GM21515 (cell line): ENCODE results near the gene ADIPOR2.
"Not testable (repeated sequence)": the region's sequence is repeated elsewhere in the genome, so short reads cannot be mapped to it uniquely, and the experiment has no call there.

ENCODE experiments used
- ATAC-seq: cut with Tn5 transposase; IDR thresholded peaks from one replicate; pipeline ENCODE4 v1.9.1; 2021; ENCODE audit not compliant: unreplicated experiment

The ADIPOR2 gene

DNA sequence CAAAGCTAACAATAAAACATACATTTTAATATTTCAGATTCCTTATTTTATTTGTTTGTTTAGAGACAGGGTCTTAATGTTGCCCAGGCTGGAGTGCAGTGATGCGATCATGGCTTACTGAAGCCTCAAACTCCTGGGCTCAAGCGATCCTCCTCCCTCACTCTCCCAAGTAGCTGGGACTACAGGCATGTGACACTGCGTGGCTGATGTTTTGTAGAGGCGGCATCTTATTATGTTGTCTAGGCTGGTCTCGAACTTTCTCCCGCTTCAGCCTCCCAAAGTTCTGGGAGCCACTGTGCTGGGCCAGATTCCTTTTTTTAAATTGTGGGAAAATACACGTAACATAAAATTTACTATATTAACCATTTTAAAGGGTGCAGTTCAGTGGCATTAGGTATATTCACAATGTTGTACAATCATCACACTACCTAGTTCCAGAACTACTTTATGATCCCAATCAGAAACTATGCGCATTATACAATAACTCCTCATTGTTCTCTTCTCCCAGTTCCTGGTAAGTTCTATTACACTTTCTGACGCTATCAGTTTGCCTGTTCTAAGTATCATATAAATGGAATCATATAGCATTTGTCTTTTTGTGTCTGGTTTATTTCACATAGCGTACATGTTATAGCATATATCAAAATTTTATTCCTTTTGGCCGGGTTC lies 40.3 kb downstream of the ADIPOR2 start:
- ATAC-seq, result no peak

DNA sequence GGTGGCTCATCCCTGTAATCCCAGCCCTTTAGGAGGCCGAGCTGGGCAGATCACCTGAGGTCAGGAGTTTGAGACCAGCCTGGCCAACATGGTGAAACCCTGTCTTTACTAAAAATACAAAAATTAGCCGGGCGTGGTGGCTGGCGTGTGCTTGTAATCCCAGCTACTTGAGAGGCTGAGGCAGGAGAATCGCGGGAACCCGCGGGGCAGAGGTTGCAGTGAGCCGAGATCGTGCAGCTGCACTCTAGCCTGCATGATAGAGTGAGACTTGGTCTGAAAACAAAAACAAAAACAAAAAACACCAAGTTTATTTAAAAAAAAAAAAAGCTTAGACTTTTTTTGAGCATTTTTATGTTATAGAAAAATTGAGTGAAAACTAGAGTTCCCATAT lies 40.8 kb downstream of the ADIPOR2 start:
- not testable (repeated sequence) for ATAC-seq

DNA sequence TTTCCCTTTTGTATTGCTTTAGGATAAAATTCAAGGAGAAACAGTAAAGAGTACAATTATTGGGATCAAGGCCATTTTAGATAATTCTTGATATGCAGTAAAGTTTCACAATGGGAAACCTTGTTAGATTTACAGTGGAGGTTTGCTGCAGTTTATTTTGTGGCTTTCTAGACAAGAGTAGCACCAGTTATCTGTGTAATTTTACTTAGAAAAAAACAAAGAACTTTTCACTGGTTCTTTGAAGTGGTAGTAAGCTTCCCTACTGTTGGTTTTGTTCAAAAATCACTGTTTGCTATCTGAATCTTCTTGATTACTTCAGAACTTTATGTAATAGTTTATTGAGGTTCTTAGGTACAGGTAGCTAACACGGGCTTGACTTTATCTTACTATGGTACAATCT lies 42.0 kb downstream of the ADIPOR2 start:
- no peak for ATAC-seq

DNA sequence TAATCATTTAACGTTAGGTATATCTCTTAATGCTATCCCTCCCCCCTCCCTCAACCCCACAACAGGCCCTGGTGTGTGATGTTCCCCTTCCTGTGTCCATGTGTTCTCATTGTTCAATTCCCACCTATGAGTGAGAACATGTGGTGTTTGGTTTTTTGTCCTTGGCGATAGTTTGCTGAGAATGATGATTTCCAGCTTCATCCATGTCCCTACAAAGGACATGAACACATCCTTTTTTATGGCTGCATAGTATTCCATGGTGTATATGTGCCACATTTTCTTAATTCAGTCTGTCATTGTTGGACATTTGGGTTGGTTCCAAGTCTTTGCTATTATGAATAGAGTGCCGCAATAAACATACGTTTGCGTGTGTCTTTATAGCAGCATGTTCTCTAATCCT lies 42.8 kb downstream of the ADIPOR2 start:
- ATAC-seq, result not testable (repeated sequence)

DNA sequence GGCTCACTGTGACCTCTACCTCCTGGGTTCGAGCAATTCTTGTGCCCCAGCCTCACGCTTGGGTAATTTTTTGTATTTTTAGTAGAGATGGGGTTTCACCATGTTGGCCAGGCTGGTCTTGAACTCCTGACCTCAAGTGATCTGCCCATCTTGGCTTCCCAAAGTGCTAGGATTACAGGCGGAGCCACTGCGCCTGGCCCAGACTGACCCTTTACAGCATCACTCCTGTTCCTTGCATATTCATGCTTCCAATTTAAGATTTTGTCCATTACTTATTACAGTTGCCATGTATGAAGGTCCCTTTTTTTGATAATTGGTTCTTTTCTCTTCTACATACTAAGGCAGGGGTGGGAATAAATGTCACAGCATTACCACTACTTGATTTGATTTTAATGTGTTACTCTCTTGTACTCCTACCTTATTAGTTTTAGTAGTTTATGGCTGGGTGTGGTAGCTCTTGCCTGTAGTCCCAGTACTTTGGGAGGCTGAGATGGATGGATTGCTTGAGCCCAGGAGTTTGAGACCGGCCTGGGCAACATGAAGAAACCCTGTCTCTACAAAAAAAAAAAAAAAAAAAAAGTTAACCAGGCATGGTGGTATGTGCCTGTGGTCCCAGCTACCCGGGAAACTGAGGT lies 46.9 kb downstream of the ADIPOR2 start:
- ATAC-seq, result no peak

DNA sequence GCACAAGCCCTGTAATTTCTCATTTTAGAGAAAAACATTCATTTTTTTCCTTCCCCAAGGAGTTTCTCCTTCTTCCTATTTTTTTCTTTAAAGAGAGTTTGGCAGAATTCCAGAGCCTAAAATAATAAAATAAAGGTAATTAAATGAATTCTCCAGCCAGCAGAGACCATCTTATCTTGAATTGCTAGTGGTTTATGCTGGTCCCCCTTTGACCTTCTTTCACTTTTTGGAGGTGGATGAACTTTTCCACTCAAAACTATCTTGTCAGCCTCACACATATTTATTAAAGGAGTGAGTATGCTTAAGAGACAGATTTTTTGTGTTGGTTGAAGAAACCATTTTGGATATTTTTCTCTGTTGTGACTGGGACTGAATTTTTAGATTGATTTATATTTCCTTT lies 47.6 kb downstream of the ADIPOR2 start:
- no peak for ATAC-seq

DNA sequence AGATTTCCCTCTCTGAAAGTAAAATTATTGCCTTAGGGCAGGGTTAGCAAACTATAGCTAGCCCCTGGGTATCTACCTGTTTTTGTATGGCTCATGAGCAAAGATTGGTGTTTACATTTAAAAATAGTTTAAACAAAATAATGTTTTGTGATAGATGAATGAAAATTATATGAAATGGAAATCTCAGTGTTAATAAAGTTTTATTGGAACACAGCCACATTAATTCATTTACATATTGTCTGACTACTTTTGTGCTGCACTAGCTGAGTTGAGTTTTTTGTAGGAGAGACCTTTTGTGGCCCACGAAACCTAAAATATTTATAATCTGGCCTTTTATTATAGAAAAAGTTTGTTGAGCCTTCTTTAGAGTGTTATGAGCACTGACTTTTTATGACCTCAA lies 48.5 kb downstream of the ADIPOR2 start:
- no peak for ATAC-seq

DNA sequence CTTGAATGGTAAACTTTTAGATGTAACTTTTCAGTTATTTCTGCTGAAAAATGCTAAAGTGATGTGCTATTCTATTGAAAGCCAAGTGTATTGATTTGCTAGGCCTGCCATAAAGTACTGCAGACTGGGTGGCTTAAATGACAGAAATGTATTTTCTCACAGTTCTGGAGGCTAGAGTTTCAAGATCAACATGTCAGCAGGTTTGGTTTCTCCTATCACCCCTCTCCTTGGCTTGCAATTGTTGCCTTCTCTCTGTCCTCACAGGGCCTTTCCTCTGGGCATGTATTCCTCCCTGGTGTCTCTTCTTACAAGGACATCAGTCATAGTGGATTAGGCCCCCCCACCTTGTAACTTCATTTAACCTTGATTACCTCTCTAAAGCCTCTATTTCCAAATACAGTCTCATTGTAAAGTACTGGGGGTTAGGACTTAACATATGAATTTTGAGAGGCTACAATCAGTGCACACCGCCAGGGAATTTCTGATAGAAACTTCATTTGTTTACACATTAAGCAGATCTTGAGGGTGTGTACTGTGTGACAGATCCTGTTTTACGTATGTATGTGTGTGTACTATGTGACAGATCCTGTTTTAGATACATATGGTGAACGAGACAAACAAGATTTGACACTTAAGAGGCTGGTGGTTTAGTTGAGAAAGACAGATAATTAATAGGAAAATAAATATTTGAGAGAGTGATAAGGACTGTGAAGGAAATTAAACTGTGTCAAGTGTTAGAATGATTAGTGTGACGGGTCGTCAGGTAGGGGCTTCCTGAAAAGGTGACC lies 49.5 kb downstream of the ADIPOR2 start:
- ATAC-seq, result no peak

DNA sequence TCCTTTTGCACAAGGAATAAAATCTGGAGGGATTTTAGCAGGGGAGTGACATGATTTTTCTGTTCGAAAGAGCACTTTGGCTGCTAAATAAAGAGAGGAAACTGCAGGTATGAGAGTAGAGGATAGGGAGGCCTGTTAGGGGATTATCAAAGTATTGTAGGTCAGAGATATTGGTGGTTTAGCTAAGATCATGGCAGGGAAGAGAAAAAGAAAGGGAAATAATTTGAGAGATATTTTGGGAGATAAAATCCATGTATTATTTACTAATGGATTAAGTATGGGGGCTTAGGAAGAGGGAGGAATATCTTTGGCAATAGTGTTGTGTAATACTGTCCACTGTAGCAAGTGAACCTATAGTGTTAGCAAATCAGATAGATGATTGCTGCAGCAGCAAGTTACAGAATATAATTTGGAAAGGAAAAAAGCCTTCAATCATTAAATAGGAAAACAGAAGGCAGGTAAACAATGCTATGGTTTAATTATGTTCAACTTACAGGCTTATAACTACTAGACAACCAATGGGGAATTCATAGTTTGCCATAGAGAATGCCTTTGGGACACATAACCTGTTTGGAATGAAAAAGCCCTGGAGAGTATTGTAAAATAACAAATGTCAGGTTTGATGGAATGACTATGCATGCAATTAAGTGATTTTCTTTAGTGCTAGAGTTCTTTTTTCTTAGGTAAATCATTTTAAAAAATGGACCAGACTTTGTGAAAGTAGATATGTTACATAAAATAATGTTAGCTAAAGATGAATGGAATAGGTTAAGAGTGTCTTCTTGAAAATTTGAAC lies 50.5 kb downstream of the ADIPOR2 start:
- no peak for ATAC-seq

DNA sequence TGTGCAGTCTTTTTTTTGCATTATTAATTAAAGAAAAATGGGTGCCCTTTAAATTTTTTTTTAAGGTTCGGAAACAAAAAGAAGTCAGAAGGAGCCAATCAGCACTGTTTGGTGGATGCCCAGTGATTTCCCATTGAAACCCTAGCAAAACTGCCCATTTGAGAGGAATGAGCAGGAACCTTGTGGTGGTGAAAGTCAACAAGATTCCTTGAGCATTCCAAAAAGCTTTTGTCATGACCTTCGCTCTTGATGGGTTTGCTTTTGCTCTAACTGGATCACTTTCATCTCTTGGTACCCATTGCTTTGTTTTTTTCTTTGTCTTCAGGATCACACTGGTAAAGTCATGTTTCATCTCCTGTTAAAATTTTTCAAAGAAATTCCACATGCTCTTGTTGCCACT lies 54.1 kb downstream of the ADIPOR2 start:
- no peak for ATAC-seq

DNA sequence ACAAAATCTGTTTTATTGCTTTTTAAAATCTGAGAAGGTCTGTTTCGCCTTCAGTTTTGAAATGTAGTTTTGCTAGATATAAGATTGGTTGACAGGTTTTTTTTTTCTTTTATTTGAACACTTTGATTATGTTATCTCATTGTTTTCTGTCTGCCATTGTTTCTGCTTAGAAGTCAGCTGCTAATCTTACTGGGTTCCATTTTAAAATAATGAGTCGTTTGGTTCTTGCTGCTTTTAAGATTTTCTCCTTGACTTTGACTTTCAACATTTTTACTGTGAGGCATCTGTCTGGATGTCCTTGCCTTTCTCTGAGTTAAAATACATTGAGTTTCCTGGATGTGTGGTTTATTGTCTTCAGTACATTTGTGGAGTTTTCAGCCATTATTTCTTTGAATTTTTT lies 56.7 kb downstream of the ADIPOR2 start:
- no peak for ATAC-seq

DNA sequence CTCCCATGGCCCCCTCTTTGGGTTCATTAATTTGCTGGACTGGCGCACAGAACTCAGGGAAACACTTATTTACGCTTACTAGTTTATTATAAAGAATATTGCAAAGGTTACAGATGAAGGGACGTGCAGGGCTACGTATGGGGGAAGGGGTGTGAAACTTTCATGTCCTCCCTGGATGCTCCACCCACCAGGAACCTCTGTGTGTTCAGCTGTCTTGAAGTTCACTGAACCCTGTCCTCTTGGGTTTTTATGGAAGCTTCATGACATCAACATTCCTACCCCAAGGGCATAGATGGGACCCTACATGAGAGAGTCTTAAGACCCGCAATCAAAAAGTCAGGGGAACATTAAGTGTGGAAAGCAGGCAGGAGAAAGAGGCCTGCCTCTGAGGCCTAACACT lies 58.1 kb downstream of the ADIPOR2 start:
- no peak for ATAC-seq

DNA sequence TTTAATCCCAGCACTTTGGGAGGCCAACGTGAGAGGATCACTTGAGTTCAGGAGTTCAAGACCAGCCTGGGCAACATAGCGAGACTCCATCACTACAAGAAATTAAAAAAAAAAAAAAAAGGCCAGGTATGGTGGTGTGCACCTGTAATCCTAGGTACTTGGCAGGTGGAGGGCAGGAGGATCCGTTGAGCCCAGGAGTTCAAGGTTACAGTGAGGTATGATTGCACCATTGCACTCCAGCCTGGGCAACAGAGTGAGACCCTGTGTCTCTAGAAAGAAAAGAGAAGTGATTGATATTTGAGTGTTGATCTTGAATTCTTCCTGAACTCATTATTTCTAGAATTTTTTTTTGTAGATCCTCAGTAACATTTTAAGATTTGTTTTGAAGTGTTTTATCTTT lies 59.4 kb downstream of the ADIPOR2 start:
- ATAC-seq, result no peak

DNA sequence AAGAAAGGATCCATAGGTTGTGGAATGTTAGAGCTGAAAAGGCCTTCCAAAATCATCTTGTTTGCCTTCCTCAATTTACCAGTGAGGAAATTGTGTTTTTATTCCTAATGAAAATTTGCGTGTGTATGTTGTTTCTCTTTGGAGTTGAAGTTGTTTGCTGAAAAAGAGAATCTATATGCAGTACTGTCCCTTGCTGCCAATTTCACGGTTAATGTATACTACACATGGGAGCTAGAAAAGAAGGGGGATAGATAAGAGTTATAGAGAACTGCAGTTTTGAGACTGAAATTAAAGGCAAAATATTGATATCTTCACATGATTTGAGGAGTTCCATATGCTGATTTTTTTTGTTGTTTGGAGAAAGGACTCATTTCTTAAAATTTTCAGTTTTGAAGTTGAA lies 67.5 kb downstream of the ADIPOR2 start:
- no peak for ATAC-seq

DNA sequence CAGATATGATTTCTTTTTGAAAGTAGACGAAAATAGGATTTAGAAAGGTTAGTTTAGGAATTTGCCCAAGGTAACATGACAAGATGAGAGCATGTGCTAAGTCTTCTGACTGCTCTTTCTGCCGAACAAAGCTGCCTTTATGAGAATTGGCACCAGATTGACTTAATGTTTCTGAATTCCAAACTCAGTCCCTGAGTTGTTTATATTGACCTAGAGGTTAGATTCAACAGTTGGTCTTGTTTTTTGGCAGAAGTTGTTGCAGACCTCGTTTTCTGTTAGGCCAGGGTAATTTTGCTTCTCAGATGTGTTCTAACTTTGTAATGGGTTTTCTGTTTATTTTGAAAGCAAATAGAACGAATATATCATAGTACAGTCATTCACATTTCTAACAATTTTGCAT lies 68.0 kb downstream of the ADIPOR2 start:
- no peak for ATAC-seq

DNA sequence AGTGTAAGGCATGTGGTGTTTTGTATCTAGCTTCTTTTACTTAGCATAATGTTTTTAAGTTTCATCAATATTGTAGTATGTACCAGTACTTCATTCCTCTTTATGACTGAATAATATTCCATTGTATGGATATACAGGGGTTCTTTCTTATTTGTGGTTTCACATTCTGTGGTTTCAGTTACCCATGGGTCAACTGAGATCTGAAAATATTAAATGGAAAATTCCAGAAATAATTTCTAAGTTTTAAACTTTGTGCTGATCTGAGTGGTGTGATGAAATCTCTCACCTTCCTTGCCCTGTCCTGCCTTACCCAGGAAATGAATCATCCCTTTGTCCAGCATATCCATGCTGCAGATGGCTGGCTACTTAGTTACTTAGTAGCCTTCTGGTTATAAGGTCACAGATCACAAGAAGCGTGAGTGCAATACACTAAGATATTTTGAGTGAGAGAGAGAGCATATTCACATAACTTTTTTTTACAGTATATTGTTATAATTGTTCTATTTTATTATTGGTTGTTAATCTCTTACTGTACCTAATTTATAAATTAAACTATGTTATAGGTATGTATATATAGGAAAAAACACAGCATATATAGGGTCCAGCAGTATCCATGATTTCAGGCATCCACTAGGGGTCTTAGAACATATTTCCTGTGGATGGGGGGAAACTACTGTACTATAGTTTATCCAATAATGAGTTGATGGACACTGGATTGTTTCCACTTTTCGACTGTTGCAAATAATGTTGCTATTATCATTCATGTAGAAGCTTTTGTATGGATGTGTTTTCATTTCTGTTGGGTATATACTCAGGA lies 69.9 kb downstream of the ADIPOR2 start:
- no peak for ATAC-seq

DNA sequence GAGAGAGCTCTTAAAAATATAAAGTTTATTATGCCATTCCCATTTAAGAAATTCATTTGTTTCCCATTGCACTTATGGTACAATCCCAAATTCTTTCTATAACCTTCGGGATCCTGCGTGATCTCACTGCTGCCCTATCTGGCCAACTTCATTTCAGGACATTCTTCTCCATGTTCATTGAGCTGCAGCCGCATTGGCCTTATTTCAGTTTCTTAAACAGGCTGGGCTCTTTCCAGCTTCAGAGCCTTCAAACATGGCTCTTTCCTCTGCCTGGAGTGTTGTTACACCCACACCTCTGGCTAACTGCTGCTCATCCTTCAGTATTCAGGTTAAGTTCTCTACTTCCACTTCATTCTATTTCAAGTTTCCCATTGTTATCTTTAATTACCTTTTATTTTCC lies 71.0 kb downstream of the ADIPOR2 start:
- no peak for ATAC-seq

DNA sequence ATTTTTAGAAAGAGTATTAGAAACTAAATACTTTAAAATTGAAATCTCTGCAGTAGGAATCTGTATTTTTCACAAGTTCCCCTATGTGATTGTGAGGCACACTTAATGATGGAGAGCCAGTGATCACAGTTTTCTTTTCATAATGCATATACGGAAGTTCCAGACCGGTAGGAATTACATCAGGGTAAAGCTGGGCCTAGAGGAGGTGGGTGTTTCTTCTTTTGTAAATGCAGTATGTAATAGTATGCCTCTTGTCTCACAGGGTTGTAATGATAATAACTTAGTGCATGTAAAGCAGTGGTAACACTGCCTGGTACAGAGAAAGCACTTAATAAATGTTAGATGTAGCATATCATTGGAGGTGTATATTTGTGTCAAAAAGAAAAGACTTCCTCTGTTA lies 72.3 kb downstream of the ADIPOR2 start:
- no peak for ATAC-seq

DNA sequence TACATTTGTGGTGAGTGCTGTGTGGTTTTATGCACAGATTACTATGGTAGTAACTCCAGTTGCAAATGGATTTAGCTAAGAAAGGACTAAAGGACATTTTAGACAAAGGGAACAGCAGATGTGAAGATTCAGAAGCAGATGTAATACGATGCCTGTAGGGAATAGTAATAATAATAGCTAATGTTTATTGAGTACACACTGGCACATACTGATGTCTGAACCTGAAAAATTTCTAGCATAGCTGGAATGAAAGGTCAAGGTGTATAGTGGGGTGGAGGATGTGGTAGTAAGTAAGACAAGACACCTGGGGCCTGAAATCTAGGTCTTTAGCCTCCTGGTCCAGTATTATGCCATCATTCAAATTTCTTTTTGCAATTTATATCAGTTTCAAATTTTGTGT lies 75.2 kb downstream of the ADIPOR2 start:
- no peak for ATAC-seq

DNA sequence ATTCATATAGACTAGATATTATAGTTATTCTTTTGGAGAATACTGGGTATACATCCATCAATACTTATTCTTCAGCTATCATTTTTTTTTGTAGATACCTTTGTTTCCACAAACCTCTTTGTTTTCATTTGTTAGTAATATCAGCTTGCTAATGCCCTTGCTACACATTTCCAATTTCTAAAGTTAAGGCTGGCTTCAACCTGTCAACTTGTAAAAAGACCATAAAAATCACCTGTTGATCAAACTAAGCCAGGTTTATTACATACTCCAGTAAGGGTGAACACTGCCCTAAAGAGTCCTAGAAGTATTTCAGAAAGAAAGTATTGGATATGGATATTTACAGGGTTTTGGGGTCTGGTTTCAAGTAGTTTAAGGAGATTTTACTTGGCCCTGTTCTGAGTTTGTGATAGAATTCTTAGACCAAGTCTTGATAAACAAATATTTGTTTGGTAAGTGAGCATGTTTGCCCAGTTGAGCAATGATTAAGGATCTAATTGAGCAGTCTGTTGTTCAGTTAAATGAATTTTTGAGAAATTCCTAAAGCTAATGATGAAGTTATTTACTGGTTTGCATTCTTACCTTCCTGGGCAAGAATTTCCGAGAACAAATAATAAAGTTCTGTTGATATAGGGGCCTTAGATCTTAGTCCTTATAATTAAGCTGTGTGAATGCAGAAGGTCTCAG lies 76.7 kb downstream of the ADIPOR2 start:
- ATAC-seq, result no peak
